GM19240 (cell line): ENCODE measurements around the gene TPCN2.
A peak's percentile ranks its signal among the peaks of the same experiment; 100 is the strongest.
"Not testable (repeated sequence)": the region's sequence is repeated elsewhere in the genome, so short reads cannot be mapped to it uniquely, and the experiment has no call there.

Source experiments
- DNase-seq: peaks from one replicate; pipeline ENCODE4 v3.0.0; 2011; ENCODE audit warnings: low spot score; ENCODE audit not compliant: insufficient read length

The TPCN2 gene

DNA sequence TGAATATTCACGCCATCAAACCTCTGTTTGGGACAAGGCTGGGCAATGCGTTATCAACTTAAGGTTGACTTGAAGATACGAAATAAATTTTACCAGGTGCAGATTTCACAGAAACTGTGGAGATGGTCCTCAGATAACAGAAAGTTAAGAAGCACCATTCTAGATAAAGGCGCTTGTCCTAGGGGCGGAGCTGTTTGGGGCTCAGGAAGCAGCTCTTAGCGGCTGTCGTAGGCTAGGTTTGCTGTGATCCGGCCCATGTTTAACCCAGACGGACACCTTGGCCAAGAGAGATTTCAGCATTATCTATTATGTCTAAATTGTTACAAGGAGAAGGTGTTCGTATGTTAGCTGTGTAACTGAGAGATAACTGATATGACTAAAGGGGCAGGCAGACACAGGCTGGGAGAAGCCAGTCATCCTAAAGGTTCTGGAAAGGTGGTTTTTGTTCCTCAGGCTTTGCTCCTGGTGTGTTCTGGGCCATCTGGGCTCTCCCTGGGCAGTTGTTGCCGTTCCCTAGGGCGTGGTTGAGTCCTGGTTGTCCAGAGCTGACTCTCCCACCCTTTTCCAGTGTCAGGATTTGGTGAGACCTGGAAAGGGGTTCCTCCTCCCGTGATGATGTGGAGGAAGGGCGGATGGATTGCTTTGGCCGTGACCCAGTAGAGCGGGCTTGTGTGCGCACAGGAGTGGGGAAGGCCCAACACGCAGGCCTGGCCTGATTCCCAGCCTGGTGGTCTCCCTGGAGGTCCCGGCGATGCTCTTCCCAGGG is 25.8 kb downstream of the TPCN2 start:
- DNase-seq = no peak

DNA sequence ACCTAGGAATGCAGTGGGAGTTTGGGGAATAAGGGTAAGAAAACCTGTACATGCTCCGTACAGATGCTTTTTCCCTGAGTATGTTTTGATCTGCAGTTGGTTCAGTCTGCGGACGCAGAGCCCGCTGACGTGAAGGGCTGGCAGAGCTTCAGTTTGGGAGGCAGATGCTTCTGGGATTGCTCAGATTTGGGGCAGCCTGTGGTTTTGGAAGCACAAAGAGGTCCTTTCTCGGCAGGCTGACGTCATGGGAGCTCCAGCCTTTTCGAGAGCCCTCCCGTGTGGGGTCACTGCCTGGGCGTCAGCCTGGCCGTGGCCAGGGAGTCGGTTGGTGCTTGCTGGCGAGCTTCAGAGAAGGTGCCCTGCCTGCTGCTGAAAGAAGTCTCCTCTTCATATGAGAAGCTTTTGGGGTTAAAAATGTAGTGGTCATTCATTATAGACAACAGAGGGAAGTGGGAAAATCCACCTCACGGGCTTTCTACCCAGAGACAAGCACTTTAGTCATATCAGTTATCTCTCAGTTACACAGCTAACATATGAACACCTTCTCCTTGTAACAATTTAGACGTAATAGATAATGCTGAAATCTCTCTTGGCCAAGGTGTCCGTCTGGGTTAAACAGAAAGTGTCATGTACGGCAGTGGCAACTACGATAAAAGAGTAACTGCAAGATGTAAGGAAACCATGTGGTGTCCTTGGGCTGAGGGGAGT is 26.8 kb downstream of the TPCN2 start:
- no peak for DNase-seq

GRCh38 chr11:69076129-69076791 is 27.5 kb downstream of the TPCN2 start:
- no peak for DNase-seq

DNA sequence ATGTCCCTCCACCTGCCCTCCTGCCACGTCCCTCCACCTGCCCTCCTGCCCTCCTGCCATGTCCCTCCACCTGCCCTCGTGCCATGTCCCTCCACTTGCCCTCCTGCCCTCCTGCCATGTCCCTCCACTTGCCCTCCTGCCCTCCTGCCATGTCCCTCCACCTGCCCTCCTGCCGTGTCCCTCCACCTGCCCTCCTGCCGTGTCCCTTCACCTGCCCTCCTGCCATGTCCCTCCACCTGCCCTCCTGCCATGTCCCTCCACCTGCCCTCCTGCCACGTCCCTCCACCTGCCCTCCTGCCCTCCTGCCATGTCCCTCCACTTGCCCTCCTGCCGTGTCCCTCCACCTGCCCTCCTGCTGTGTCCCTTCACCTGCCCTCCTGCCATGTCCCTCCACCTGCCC is 28.2 kb downstream of the TPCN2 start:
- not testable (repeated sequence) for DNase-seq

DNA sequence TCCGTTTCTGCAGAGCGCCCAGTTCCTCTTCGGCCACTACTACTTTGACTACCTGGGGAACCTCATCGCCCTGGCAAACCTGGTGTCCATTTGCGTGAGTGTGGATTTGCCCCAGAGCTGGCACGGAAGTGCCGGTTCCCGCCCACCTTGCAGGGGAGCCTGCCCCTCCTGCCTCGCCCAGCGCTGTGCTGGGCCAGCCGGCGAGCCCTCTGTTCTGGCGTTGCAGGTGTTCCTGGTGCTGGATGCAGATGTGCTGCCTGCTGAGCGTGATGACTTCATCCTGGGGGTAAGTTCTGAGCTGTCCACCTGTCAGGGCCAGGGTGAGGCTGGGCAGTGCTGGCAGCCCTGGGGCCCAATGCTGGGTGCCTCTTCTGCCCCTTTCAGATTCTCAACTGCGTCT is 29.8 kb downstream of the TPCN2 start:
- no peak for DNase-seq

DNA sequence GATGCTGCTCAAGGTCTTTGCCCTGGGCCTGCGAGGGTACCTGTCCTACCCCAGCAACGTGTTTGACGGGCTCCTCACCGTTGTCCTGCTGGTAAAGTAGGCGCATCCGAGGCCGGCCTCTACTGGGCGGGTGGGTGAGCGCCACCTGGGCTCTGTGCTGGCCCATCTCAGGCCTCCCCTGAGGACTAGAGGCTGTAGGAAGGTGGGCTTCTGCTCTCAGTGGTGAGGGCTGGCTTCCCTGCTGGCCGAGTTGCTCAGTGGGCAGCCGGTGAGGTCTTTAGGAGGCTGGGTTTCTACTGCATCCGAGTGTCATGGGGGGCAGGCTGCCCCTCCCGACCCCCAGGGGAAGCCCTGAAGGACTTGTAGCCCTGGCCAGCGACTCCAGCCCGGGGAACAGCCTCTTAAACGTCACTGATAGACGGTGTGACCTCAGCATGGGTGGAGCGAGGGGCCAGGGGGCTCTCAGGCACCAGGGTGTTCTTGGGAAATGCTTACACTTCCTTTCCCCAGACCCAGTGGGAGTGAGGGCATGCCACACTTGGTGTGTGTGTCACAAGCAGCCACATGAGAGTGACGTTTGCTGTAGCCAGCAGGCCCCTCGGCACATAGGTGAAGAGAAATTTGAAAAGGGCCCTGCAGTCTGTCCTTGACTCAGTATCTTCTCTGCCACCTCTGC is 30.3 kb downstream of the TPCN2 start:
- DNase-seq = no peak

- no peak for DNase-seq
Measured at GRCh38 chr11:69079661-69080256, 31.0 kb downstream of the TPCN2 start.

GRCh38 chr11:69080257-69080995 is 31.7 kb downstream of the TPCN2 start:
- no peak for DNase-seq

GRCh38 chr11:69081180-69081579 is 32.4 kb downstream of the TPCN2 start:
- DNase-seq = no peak

DNA sequence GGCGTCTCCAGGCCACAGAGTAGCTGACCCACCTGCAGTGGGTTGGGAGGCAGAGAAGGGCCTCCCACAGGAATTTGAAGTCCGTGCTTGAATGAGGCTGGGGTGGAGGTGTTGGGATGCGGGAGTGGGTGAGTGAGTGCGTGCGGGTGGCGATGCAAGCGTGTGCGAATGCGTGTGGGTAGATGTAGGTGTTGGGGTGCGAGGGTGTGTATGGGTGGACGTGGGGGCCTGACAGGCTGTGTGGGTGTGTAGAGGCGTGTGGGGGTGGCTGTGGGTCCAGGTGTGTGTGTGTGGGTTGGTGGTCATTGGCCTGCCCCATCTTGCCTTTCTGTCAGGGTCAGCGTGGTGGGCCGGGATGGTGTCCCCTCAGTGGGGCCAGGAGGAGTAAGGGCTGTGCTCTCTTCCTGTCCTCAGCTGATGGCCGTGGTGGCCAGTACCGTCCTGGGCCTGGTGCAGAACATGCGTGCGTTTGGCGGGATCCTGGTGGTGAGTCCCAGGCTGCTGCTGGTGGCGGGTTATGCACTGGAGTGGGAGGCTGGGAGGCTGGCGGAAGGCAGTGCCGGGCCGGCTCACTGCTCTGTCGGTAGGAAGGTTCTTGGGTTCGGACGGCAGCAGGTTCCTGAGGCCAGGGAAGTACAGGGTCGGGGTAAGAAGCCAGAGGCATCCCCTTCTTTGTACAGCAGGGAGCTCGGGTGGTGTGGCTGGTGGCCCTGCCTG is 35.0 kb downstream of the TPCN2 start:
- no peak for DNase-seq

GRCh38 chr11:69084371-69084770 is 35.6 kb downstream of the TPCN2 start:
- no peak for DNase-seq

GRCh38 chr11:69085490-69086095 is 36.9 kb downstream of the TPCN2 start:
- no peak for DNase-seq

DNA sequence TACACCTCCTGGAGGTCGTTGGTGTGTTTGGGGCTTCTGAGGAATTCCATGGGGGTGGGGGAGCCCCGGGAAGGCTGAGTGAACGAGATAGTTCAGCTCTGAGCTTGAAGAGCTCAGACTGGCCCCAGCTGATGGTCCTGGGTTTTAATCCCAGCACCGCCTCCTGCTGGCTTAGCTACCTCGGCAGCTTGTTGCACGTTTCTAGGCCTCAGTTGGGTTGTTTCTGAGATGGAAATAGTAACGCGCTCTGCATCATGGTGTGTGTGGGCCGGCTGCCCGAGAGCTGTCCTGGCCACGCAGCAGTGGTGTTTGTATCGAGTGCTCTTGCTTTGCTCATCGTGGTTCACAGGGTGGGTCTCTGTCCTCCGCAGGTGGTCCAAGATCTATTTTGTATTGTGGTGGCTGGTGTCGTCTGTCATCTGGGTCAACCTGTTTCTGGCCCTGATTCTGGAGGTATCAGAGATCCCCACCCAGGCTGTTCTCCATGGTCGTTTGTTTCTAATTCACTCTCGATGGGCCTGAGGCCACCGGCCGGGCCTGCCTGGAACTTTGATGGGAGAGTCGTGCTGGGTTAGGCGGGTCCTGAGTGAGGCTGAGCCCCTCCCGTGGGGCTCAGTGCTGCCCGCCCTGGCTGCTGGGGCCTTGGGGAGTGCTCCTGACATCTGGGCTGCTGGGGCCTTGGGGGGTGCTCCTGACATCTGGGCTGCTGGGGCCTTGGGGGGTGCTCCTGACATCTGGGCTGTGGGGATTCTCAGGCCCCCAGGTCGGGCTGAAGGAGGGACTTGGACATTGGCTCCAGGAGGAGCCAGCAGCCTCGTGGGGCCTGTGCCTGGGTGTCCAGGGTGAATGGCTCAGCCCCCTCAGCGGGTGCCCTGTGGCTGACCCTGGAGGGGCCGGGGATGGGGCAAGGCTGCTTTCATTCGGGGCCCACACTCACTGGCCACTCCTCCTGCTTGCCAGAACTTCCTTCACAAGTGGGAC is 37.7 kb downstream of the TPCN2 start:
- no peak for DNase-seq

DNA sequence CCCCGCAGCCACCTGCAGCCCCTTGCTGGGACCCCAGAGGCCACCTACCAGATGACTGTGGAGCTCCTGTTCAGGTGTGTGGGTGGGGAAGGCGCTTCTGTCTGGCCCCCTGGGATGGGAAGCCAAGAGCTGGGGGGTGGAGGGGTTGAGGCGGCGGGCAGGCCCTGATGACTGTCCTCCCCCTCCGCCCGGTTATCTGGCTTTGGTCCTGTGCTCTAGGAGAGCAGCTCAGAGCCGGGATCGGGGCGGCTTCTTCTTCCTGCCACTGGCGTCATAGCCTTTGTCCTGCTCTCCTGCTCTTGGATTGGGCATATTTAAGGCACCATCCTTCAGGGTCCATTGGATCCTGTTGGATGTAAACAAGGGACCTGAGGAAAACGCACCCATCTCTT is 38.4 kb downstream of the TPCN2 start:
- DNase-seq = no peak

DNA sequence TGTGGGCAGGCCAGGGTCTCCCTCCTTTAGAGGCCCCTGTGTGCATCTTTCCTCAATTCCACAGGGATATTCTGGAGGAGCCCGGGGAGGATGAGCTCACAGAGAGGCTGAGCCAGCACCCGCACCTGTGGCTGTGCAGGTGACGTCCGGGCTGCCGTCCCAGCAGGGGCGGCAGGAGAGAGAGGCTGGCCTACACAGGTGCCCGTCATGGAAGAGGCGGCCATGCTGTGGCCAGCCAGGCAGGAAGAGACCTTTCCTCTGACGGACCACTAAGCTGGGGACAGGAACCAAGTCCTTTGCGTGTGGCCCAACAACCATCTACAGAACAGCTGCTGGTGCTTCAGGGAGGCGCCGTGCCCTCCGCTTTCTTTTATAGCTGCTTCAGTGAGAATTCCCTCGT is 39.1 kb downstream of the TPCN2 start:
- DNase-seq = no peak

DNA sequence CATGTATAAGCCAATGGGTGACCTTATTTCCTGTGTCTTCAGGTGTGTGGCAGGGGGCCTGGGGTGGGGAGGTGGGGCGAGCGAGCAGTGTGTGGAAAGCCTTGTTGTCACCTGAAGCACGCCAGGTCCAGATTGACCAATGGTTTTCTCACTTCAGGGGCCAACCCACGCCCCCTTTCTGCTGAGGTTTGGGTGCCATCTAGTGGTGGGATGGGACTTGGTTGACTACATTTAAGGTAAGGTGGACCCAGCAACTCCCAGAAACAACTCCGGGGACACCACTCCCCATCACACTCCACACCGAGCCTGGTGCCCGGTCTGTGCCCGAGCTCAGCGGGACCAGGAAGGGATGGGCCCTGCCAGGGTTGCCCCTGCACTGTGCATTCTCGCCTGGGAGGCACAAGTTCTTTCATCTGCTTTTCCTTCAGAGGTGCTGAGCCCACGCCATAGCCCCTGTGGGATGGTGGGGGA is 40.0 kb downstream of the TPCN2 start:
- peak; percentile 98 for DNase-seq

DNA sequence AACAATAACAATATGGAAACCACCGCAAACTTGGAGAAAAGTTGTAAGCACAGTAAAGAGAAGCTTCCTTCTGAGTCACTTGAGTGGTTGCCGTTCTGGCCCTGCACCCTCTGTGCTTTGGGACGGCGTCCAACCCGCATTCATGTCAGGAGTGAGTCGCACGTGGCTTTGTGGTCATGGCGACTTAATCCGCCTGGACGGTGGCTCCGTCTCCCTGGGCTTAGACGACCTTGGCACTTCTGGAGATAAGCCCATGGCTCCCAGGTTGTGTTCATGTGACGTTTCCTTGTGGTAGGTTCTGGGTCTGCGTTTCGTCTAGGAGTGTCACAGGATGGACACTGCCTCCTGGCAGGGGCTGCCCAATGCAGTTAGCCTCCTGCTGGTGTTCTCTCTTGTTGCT is 40.5 kb downstream of the TPCN2 start:
- DNase-seq = no peak

DNA sequence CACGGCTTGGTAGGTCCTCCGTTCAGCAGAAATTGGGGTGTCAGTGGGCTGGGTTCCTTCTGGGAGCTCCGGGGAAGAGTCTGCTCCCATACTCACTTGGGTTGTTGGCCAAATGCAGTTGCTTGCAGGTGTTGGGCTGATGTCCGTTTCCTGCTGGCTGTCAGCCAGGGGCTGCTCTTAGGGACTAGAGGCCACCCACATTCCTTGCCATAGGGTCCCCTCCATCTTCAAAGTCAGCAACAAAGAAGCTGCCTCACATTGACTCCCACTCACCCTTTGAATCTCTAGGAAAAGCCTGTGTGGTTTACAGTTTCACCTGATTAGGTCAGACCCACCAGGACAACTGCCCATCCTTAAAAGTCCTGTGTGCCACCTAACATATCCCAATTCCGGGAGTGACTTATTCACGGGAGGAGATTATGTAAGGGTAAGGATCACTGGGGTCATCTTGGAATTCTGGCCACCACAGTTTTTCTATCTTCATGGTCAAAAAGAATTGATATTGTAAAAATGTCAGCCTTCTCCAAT is 43.0 kb downstream of the TPCN2 start:
- no peak for DNase-seq
